ENCODE data around the gene OR13C3. TPM values are rescaled to one million over a fixed set of nuclear protein-coding genes. Genes with fewer than 3 reads are reported as not detected.

Gene OR13C3
- not detected for total RNA-seq (2013)
- polyA plus RNA-seq (not detected), polyA minus RNA-seq (not detected in 2 replicates), total RNA-seq (0 to 0.75 (median 0.05) reads per million in 11 experiments)

DNA sequence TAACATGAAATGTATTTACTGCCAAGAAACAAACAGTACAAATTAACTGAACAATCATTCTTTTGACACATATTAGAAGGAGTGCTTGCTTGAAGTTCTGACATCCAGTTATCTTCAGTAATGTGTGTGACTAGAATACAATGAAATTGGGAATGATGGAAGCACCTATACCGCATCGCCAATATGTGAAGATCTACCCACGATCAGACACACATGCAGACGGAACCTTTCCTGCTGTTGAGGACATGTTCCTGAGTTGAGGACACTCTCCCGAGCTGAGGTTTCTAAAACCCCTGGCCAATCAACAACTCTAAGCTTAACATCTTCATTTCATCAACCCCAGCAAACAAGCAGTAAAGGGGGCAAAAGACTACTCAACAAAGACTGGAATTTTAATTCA, at the start of gene OR13C3:
OR13C3 (minus strand) TSS at position 101 of the 400 bp plus-strand sequence. CDS start 133 bp downstream, outside the sequence.
- H3K4me2 ChIP-seq (replicated peaks; ENCODE audit: extremely low read depth, low read length, poor library complexity, severe bottlenecking) = no peak within 1 kb of the TSS
- no peak within 1 kb of the TSS for H3K9ac ChIP-seq (ENCODE audit: insufficient read depth, low read length, poor library complexity, severe bottlenecking)
- no peak within 1 kb of the TSS for H3K4me3 ChIP-seq (replicated peaks in 1 of 3; ENCODE audit: low read depth in 2 of 3, low read length in 3 of 3)
- no peak within 1 kb of the TSS for H3K27ac Mint-ChIP-seq
- no peaks in the 10 kb centered on the region for H3K9me3 ChIP-seq (replicated peaks in 1 of 2; ENCODE audit: control insufficient read depth in 1 of 2, insufficient read depth in 1 of 2, low read length in 2 of 2)
- H3K36me3 ChIP-seq (replicated peaks in 1 of 2; ENCODE audit: control insufficient read depth in 1 of 2, insufficient read depth in 2 of 2, low read length in 2 of 2) = no peaks in the 10 kb centered on the region
- H3K27me3 Mint-ChIP-seq (ENCODE audit: low read depth in 3 of 3) = no peaks in the 10 kb centered on the region
- no peaks in the 10 kb centered on the region for H3K27me3 ChIP-seq (ENCODE audit: control insufficient read depth in 2 of 2, insufficient read depth in 2 of 2, low read length in 2 of 2)
- no peaks in the 10 kb centered on the region for H4K20me1 ChIP-seq (ENCODE audit: insufficient read depth, low read length)
- no peaks in the 10 kb centered on the region for H3K4me1 Mint-ChIP-seq
- H3K4me3 Mint-ChIP-seq = no peak within 1 kb of the TSS
- H3K9me3 Mint-ChIP-seq = peaks cover 0 to 1% (median 0%) of the 10 kb centered on the region in 7 donors
- no peak for DNase-seq
- no peaks in the 10 kb centered on the region for H3K36me3 Mint-ChIP-seq
- WGBS (ENCODE audit: insufficient coverage) = 100% methylated on average over 3 of the region's 5 CpGs
- no peaks in the 10 kb centered on the region for H3K79me2 ChIP-seq (ENCODE audit: insufficient read depth, low read length)
- no peaks in the 10 kb centered on the region for H3K4me1 ChIP-seq (ENCODE audit: control insufficient read depth in 1 of 2, insufficient read depth in 2 of 2, low read length in 2 of 2)
- H2AFZ ChIP-seq (ENCODE audit: insufficient read depth, low read depth, low read length, poor library complexity, severe bottlenecking) = no peak within 1 kb of the TSS
- TF ChIP-seq, protein P1, sequence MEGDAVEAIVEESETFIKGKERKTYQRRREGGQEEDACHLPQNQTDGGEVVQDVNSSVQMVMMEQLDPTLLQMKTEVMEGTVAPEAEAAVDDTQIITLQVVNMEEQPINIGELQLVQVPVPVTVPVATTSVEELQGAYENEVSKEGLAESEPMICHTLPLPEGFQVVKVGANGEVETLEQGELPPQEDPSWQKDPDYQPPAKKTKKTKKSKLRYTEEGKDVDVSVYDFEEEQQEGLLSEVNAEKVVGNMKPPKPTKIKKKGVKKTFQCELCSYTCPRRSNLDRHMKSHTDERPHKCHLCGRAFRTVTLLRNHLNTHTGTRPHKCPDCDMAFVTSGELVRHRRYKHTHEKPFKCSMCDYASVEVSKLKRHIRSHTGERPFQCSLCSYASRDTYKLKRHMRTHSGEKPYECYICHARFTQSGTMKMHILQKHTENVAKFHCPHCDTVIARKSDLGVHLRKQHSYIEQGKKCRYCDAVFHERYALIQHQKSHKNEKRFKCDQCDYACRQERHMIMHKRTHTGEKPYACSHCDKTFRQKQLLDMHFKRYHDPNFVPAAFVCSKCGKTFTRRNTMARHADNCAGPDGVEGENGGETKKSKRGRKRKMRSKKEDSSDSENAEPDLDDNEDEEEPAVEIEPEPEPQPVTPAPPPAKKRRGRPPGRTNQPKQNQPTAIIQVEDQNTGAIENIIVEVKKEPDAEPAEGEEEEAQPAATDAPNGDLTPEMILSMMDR (IDR thresholded peaks at IDR 0.05) = no peak
- H3K27ac ChIP-seq (ENCODE audit: low read depth in 1 of 2, low read length in 2 of 2) = no peak within 1 kb of the TSS
- intact Hi-C loops (cut with micrococcal nuclease) = no loop called here

DNA sequence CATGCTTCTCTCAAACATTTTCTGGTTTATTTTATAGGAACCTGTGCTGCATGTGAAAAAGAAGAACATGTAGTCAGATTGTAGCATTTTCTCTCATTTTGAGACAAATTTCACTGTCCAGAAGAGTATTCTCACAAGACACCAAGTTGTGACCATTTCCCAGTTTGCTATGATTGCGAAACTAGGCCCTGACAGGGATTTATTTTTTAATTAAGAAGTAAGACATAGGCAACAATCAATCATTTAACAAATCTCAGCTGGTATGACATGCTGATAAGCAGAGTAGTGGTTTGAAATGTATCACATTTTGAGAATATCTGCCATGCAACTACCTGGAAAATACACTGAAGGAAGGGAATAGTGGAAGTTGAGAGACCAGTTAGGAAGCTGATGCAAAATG, 43.9 kb upstream of the OR13C3 start:
- no peaks in the 10 kb centered on the region for H3K27me3 Mint-ChIP-seq (ENCODE audit: low read depth in 3 of 3)
- intact Hi-C loops (cut with micrococcal nuclease) = no loop called here
- H2AFZ ChIP-seq (ENCODE audit: insufficient read depth, low read depth, low read length, poor library complexity, severe bottlenecking) = no peak overlapping the region
- TF ChIP-seq, protein P1 (IDR thresholded peaks at IDR 0.05) = no peak
- WGBS (ENCODE audit: insufficient coverage) = no CpG with 5 or more reads among the region's 1 CpG
- H3K27ac ChIP-seq (ENCODE audit: low read depth in 1 of 2, low read length in 2 of 2) = no peak overlapping the region
- no peak overlapping the region for H3K4me2 ChIP-seq (replicated peaks; ENCODE audit: extremely low read depth, low read length, poor library complexity, severe bottlenecking)
- H3K4me1 Mint-ChIP-seq = no peaks in the 10 kb centered on the region
- H3K27ac Mint-ChIP-seq = no peak overlapping the region
- DNase-seq = no peak
- H3K9me3 Mint-ChIP-seq = peaks cover 0 to 1% (median 0%) of the 10 kb centered on the region in 7 donors
- no peaks in the 10 kb centered on the region for H3K27me3 ChIP-seq (ENCODE audit: control insufficient read depth in 2 of 2, insufficient read depth in 2 of 2, low read length in 2 of 2)
- H3K36me3 Mint-ChIP-seq = no peaks in the 10 kb centered on the region
- H3K4me3 Mint-ChIP-seq = no peak overlapping the region
- no peak overlapping the region for H3K9ac ChIP-seq (ENCODE audit: insufficient read depth, low read length, poor library complexity, severe bottlenecking)
- H3K4me3 ChIP-seq (replicated peaks in 1 of 3; ENCODE audit: low read depth in 2 of 3, low read length in 3 of 3) = no peak overlapping the region
- H3K36me3 ChIP-seq (replicated peaks in 1 of 2; ENCODE audit: control insufficient read depth in 1 of 2, insufficient read depth in 2 of 2, low read length in 2 of 2) = no peaks in the 10 kb centered on the region
- no peaks in the 10 kb centered on the region for H4K20me1 ChIP-seq (ENCODE audit: insufficient read depth, low read length)
- H3K9me3 ChIP-seq (replicated peaks in 1 of 2; ENCODE audit: control insufficient read depth in 1 of 2, insufficient read depth in 1 of 2, low read length in 2 of 2) = no peaks in the 10 kb centered on the region
- H3K4me1 ChIP-seq (ENCODE audit: control insufficient read depth in 1 of 2, insufficient read depth in 2 of 2, low read length in 2 of 2) = no peaks in the 10 kb centered on the region
- H3K79me2 ChIP-seq (ENCODE audit: insufficient read depth, low read length) = no peaks in the 10 kb centered on the region
